Gastrocnemius medialis (tissue), 4 donors: ENCODE results near the gene MPPED1. TPM values are rescaled to one million over a fixed set of nuclear protein-coding genes. Genes with fewer than 3 reads are reported as not detected.

Source experiments
- ATAC-seq, 2 donors: fragments of 150-250 bp; one replicate each; pipeline ENCODE4 v1.9.1; 2016
- DNase-seq, 2 donors: peaks; one replicate each; pipeline ENCODE4 v3.0.0-alpha.2; 2019
- H3K27ac ChIP-seq, 4 donors: fragments of 200-600 bp; sonication (generic); 1 replicate in 1 of 4; 2 replicates in 3 of 4; pipeline ENCODE4 v1.5.1; 2016 to 2018; ENCODE audit warnings: mild to moderate bottlenecking in 2 of 4, moderate library complexity in 1 of 4
- H3K27me3 ChIP-seq, 3 donors: fragments of 200-600 bp; sonication (generic) in 2 of 3; 1 replicate in 1 of 3; 2 replicates in 2 of 3; pipeline versions ENCODE4 v1.5.1 to v1.6.0; 2016 to 2019; ENCODE audit warnings: mild to moderate bottlenecking in 1 of 3, moderate library complexity in 1 of 3
- H3K36me3 ChIP-seq, 2 donors: fragments of 200-600 bp; sonication (generic) in 1 of 2; one replicate each; pipeline ENCODE4 v1.5.1; 2017 to 2018
- H3K4me1 ChIP-seq, 2 donors: fragments of 200-600 bp; sonication (generic) in 1 of 2; one replicate each; pipeline ENCODE4 v1.5.1; 2016 to 2017; ENCODE audit warnings: mild to moderate bottlenecking in 2 of 2
- H3K4me3 ChIP-seq, 4 donors: fragments of 200-600 bp; sonication (generic) in 3 of 4; 1 replicate in 1 of 4; 2 replicates in 3 of 4; pipeline ENCODE4 v1.5.1; 2016 to 2019; ENCODE audit warnings: mild to moderate bottlenecking in 2 of 4
- H3K9me3 ChIP-seq, 3 donors: fragments of 200-600 bp; sonication (generic) in 2 of 3; 1 replicate in 1 of 3; 2 replicates in 2 of 3; pipeline ENCODE4 v1.5.1; 2016 to 2019
- POLR2A ChIP-seq, 2 donors: fragments of 450-650 bp; IDR thresholded peaks; one replicate each; pipeline ENCODE4 v1.6.1; 2017; ENCODE audit warnings: antibody characterized with exemption in 2 of 2, mild to moderate bottlenecking in 2 of 2, moderate library complexity in 2 of 2
- in situ Hi-C, 4 donors: fragments of 200-750 bp; cut with MboI; loops; one replicate each; pipeline versions ENCODE4 v1.15.0 to v1.8.0; 2017; ENCODE audit warnings: low sequenced_read_pairs in 4 of 4
- intact Hi-C: fragments of 100-400 bp; cut with DNase I; formaldehyde crosslinking; loops from one replicate; pipeline ENCODE4 v1.15.1; 2023; ENCODE audit warnings: low total_unique reads
- total RNA-seq, 4 donors: library from RNA; depleted of rRNA; stranded (reverse); fragments of >200 nt; gene quantifications; one replicate each; pipeline versions ENCODE4 v1.1.0 to v1.2.3, GENCODE V29; 2016
- TF ChIP-seq, protein P1 (sequence below), 5 experiments: fragments of 450-650 bp in 3 of 5; fragments of 200-600 bp in 2 of 5; sonication (generic) in 2 of 5; IDR thresholded peaks in 4 of 5; conservative IDR thresholded peaks in 1 of 5; 1 replicate in 4 of 5; 2 replicates in 1 of 5; pipeline ENCODE4 v1.5.1; 2016 to 2019; ENCODE audit warnings: antibody characterized with exemption in 5 of 5, mild to moderate bottlenecking in 3 of 5, moderate library complexity in 3 of 5

MPPED1 gene
- total RNA-seq, 4 donors from 2014 or later: not detected

GRCh38 chr22:43413826-43414225 lies 2.0 kb downstream of the MPPED1 start:
- peaks cover 33 to 53% (median 40%) of the 10 kb centered on the region in 3 donors for H3K27me3 ChIP-seq

DNA sequence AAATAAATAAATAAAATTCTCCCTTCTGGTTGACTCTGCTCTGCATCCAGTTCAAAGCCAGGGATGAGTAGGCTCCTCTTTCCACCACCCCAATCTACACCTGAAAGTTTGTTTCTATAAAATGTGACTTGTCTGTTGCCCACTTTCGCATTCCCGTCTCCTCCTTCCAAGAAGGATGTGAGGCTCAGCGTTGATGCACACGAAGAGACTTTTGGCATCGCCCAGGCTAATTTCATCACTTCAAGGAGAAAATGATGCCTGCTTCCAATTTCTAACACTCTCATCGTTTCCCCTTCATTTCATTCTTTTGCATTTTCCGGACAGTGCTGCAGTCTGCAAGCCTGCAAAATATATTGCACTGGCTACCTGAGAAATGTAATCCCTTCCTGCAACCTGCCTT lies 3.9 kb downstream of the MPPED1 start:
- Histone ChIP-seq H3K36me3 (no peaks in the 10 kb centered on the region), H3K4me1 (no peaks in the 10 kb centered on the region), H3K4me3 (no peak overlapping the region), H3K27ac (no peak overlapping the region), H3K27me3 (peaks cover 26 to 44% (median 27%) of the 10 kb centered on the region in 3 donors), H3K9me3 (no peaks in the 10 kb centered on the region)
- no peak for TF ChIP-seq POLR2A (IDR thresholded peaks at IDR 0.05)
- TF ChIP-seq, protein P1, sequence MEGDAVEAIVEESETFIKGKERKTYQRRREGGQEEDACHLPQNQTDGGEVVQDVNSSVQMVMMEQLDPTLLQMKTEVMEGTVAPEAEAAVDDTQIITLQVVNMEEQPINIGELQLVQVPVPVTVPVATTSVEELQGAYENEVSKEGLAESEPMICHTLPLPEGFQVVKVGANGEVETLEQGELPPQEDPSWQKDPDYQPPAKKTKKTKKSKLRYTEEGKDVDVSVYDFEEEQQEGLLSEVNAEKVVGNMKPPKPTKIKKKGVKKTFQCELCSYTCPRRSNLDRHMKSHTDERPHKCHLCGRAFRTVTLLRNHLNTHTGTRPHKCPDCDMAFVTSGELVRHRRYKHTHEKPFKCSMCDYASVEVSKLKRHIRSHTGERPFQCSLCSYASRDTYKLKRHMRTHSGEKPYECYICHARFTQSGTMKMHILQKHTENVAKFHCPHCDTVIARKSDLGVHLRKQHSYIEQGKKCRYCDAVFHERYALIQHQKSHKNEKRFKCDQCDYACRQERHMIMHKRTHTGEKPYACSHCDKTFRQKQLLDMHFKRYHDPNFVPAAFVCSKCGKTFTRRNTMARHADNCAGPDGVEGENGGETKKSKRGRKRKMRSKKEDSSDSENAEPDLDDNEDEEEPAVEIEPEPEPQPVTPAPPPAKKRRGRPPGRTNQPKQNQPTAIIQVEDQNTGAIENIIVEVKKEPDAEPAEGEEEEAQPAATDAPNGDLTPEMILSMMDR (IDR thresholded peaks at IDR 0.05 in 4 of 5, conservative IDR thresholded peaks at IDR 0.05 in 1 of 5): no peak
- in situ Hi-C loops: no loop called here
- ATAC-seq (no peak), DNase-seq (no peak)
- intact Hi-C loops: no loop called here

More at GRCh38 chr22:43413826-43414225, 2.0 kb downstream of the MPPED1 start:
- Histone ChIP-seq H3K27ac (no peak overlapping the region), H3K9me3 (no peaks in the 10 kb centered on the region), H3K4me3 (no peak overlapping the region), H3K36me3 (no peaks in the 10 kb centered on the region), H3K4me1 (no peaks in the 10 kb centered on the region)
- no peak for TF ChIP-seq POLR2A (IDR thresholded peaks at IDR 0.05)
- TF ChIP-seq, protein P1 (IDR thresholded peaks at IDR 0.05 in 4 of 5, conservative IDR thresholded peaks at IDR 0.05 in 1 of 5): no peak
- intact Hi-C loops (no loop called here), in situ Hi-C loops (no loop called here)
- DNase-seq: no peak
- no peak for ATAC-seq

- Histone ChIP-seq H3K27me3 (peaks cover 24 to 44% (median 28%) of the 10 kb centered on the region in 3 donors), H3K4me1 (no peaks in the 10 kb centered on the region), H3K4me3 (no peak overlapping the region), H3K9me3 (no peaks in the 10 kb centered on the region), H3K36me3 (no peaks in the 10 kb centered on the region), H3K27ac (no peak overlapping the region)
- intact Hi-C loops: no loop called here
- TF ChIP-seq, protein P1 (IDR thresholded peaks at IDR 0.05 in 4 of 5, conservative IDR thresholded peaks at IDR 0.05 in 1 of 5): no peak
- no peak for TF ChIP-seq POLR2A (IDR thresholded peaks at IDR 0.05)
- ATAC-seq: no peak
- DNase-seq: no peak
- in situ Hi-C loops: no loop called here
These were observed 5.7 kb downstream of the MPPED1 start for GRCh38 chr22:43417555-43417954.

DNA sequence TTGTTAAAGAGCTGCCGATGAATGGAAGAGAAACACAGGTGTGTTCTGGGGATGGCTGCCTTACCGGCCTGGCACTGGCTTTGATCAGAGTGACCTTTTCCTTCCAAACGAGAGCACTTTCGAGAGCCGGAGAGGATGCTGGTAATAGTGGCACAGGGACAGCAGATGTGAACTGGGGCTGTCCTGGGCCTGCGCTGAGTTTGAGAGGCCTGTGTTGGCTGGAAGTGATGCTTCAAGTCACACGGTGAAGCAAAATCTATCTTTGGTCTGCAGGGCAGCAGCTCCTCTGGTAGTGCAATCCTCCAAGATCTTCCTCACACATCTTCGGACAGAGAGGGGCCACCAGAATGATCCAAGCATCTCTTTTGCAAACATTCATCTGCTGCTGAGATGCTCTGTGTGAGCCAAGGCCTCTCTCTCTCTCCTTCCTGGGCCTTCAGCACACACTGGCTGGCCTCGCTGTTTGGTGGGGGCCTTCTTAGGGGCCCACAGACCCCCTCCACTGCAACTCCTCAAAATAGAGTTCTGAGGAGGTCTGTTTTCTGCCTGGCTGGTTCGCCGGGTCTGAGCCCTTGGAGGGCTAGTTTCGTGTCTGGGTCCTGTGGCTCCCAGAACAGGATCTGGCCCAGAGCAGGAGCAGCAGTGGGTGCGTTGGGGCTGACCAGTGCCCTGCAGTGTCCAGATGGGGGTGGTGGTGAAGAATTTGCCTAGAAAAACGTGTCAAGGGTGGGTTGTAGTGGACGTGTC lies 6.4 kb downstream of the MPPED1 start:
- Histone ChIP-seq H3K36me3 (no peaks in the 10 kb centered on the region), H3K4me1 (no peaks in the 10 kb centered on the region), H3K27me3 (peaks cover 22 to 38% (median 29%) of the 10 kb centered on the region in 3 donors), H3K9me3 (no peaks in the 10 kb centered on the region), H3K4me3 (no peak overlapping the region), H3K27ac (no peak overlapping the region)
- DNase-seq (no peak), ATAC-seq (no peak)
- intact Hi-C loops (no loop called here), in situ Hi-C loops (no loop called here)
- no peak for TF ChIP-seq POLR2A (IDR thresholded peaks at IDR 0.05)
- TF ChIP-seq, protein P1 (IDR thresholded peaks at IDR 0.05 in 4 of 5, conservative IDR thresholded peaks at IDR 0.05 in 1 of 5): no peak
